GM12872 (cell line): ENCODE measurements around the gene PHF21A.

Experiments used
- CTCF ChIP-seq: IDR thresholded peaks from 3 replicates; pipeline ENCODE4 v1.5.1; 2011; ENCODE audit warnings: low read depth, mild to moderate bottlenecking, low read length, moderate library complexity; ENCODE audit not compliant: insufficient read depth

PHF21A gene

GRCh38 chr11:46114378-46114777, 6.9 kb downstream of the PHF21A start:
- TF ChIP-seq CTCF = no peak

- TF ChIP-seq CTCF = no peak
Measured at GRCh38 chr11:46112961-46113607, 8.2 kb downstream of the PHF21A start.

GRCh38 chr11:46108751-46109150, 12.5 kb downstream of the PHF21A start:
- no peak for TF ChIP-seq CTCF

GRCh38 chr11:46107780-46108179, 13.5 kb downstream of the PHF21A start:
- no peak for TF ChIP-seq CTCF

- no peak for TF ChIP-seq CTCF
Measured at GRCh38 chr11:46107408-46107718, 13.9 kb downstream of the PHF21A start.

- no peak for TF ChIP-seq CTCF
Measured at GRCh38 chr11:46106530-46107407, 14.5 kb downstream of the PHF21A start.

GRCh38 chr11:46105926-46106325, 15.3 kb downstream of the PHF21A start:
- no peak for TF ChIP-seq CTCF
